Neural cell (in vitro differentiated cells): ENCODE results near the gene SLC43A1.

Experiments
- EP300 ChIP-seq: fragments of 450-650 bp; conservative IDR thresholded peaks from 2 replicates; pipeline ENCODE4 v1.6.1; 2014; ENCODE audit warnings: antibody characterized with exemption, mild to moderate bottlenecking, moderate library complexity; ENCODE audit not compliant: poor library complexity, severe bottlenecking
- MXI1 ChIP-seq: fragments of 450-650 bp; conservative IDR thresholded peaks from 2 replicates; pipeline ENCODE4 v1.6.1; 2014; ENCODE audit warnings: antibody characterized with exemption, mild to moderate bottlenecking; ENCODE audit not compliant: poor library complexity, severe bottlenecking
- SMC3 ChIP-seq: fragments of 450-650 bp; conservative IDR thresholded peaks from 2 replicates; pipeline ENCODE4 v1.6.1; 2014; ENCODE audit warnings: antibody characterized with exemption, mild to moderate bottlenecking, moderate library complexity; ENCODE audit not compliant: poor library complexity
- TF ChIP-seq, protein P1 (sequence below): fragments of 450-650 bp; IDR thresholded peaks from 2 replicates; pipeline ENCODE4 v1.5.1; 2014; ENCODE audit warnings: antibody characterized with exemption, mild to moderate bottlenecking, moderate library complexity; ENCODE audit not compliant: poor library complexity, severe bottlenecking

DNA sequence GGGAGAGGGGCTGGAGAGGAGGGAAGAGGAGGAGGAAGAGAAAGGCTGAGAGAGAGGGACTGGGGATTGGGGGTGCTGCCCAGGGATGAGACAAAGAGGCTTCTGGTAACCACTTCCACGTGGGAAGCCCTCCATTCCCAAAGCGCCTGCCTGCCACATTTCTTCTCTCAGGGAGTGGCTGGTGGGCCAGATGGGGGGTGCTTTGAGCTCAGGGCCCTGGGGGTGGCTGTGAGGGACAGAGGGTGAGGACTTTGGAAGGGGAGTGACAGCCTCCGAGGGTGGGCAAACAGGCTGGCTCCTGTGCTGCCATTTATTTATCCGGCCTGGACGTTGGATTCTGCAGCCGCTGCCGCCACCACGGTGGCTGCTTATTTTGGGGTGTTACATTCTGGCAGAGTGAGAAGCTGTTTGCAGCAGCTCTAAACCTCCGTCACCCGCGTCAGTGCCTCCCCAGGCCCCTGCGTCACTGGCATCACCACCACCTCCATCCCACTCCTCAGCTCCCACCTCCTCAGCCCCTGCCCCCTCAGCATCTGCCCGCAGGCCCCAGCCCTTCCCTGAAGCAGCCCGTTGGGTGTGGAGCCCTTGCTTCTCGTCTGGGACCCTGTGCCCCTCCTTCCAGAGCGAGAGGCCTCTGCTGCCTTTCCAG, 53.5 kb downstream of the SLC43A1 start:
- TF ChIP-seq, protein P1, sequence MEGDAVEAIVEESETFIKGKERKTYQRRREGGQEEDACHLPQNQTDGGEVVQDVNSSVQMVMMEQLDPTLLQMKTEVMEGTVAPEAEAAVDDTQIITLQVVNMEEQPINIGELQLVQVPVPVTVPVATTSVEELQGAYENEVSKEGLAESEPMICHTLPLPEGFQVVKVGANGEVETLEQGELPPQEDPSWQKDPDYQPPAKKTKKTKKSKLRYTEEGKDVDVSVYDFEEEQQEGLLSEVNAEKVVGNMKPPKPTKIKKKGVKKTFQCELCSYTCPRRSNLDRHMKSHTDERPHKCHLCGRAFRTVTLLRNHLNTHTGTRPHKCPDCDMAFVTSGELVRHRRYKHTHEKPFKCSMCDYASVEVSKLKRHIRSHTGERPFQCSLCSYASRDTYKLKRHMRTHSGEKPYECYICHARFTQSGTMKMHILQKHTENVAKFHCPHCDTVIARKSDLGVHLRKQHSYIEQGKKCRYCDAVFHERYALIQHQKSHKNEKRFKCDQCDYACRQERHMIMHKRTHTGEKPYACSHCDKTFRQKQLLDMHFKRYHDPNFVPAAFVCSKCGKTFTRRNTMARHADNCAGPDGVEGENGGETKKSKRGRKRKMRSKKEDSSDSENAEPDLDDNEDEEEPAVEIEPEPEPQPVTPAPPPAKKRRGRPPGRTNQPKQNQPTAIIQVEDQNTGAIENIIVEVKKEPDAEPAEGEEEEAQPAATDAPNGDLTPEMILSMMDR, result no peak
- no peak for TF ChIP-seq MXI1
- TF ChIP-seq SMC3, result no peak
- TF ChIP-seq EP300, result no peak
